Prostate gland (tissue), 2 donors: ENCODE data around the gene HPS3.

Experiments
- POLR2A ChIP-seq: fragments of 450-650 bp; IDR thresholded peaks from one replicate; pipeline ENCODE4 v1.6.1; 2016; ENCODE audit warnings: antibody characterized with exemption, mild to moderate bottlenecking
- TF ChIP-seq, protein P1 (sequence below), 4 experiments: fragments of 200-600 bp in 2 of 4; fragments of 450-650 bp in 2 of 4; sonication (generic) in 2 of 4; IDR thresholded peaks; 1 replicate in 3 of 4; 2 replicates in 1 of 4; pipeline ENCODE4 v1.5.1; 2016 to 2019; ENCODE audit warnings: antibody characterized with exemption in 4 of 4, mild to moderate bottlenecking in 2 of 4, moderate library complexity in 2 of 4

DNA sequence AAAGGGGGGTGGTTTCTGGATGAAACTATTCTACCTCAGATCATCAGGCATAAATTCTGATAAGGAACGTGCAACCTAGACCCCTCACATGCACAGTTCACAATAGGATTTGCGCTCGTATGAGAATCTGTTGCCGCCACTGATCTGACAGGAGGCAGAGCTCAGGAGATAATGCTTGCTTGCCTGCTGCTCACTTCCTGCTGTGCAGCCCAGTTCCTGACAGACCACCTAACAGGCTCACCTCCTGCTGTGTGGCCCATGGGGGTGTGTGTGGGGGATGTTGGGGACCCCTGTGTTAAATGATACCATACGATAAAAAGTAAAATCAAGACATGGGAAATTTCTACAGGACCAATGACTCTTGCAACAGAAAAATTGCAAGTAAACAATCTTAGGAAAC is 68.2 kb downstream of the HPS3 start:
- TF ChIP-seq, protein P1, sequence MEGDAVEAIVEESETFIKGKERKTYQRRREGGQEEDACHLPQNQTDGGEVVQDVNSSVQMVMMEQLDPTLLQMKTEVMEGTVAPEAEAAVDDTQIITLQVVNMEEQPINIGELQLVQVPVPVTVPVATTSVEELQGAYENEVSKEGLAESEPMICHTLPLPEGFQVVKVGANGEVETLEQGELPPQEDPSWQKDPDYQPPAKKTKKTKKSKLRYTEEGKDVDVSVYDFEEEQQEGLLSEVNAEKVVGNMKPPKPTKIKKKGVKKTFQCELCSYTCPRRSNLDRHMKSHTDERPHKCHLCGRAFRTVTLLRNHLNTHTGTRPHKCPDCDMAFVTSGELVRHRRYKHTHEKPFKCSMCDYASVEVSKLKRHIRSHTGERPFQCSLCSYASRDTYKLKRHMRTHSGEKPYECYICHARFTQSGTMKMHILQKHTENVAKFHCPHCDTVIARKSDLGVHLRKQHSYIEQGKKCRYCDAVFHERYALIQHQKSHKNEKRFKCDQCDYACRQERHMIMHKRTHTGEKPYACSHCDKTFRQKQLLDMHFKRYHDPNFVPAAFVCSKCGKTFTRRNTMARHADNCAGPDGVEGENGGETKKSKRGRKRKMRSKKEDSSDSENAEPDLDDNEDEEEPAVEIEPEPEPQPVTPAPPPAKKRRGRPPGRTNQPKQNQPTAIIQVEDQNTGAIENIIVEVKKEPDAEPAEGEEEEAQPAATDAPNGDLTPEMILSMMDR (IDR thresholded peaks at IDR 0.05) = no peak
- TF ChIP-seq POLR2A = no peak
